ENCODE data around the gene S100Z.
"Not testable (repeated sequence)": the region's sequence is repeated elsewhere in the genome, so short reads cannot be mapped to it uniquely, and the experiment has no call there.

Gene S100Z

DNA sequence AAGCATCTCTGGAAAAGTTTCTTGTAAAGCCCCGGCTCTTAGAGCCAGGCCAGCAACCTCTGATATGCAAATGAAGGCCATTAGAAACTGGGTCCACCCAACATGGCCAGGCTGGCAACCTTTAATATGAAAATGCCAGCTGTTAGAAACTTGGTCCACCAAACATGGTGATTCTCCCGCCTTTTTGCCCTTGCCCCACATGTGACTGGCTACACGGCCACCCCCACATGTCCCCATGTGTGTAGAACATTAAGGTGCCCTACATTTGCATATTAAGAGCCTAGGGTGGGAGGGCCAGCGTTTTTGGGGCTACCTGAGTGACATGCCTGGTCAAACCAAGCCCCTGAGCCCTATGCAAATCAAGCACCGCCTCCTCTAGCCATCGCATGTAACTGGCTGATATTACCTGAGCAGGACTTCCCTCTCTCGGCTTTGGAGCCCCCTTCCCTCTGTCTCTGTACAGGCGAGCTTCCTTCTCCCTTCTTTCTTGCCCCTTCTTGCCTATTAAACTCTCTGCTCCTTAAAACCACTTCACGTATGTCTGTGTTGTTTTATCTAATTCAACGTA lies 39.0 kb downstream of the S100Z start:
- no peak for DNase-seq

DNA sequence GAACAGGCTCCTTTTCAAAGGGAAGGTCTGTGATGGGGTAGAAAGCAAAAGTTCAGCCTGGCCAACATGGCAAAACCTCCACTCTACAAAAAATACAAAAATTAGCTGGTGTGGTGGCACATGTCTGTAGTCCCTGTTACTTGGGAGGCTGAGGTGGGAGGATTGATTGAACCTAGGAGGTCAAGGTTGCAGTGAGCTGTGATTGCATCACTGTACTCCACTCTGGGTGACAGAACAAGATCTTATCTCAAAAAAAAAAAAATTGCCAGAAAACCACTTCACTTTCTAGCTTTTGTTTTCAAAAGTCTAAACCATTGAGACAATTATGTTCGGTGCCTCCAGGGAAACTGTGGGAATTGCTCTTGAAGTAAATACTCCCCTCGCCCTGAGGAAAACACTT lies 43.5 kb downstream of the S100Z start:
- no peak for DNase-seq

DNA sequence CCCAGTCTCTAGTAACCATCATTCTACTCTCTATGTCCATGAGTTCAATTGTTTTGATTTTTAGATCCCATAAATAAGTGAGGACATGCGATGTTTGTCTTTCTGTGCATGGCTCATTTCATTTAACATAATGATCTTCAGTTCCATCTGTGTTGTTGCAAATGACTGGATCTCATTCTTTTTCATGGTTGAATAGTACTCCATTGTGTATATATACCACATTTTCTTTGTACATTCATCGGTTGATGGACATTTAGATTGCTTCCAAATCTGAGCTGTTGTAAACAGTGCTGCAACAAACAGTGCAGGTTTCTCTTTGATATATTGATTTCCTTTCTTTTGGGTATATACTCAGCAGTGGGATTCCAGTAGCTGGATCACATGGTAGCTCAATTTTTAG lies 46.4 kb downstream of the S100Z start:
- DNase-seq: no peak

DNA sequence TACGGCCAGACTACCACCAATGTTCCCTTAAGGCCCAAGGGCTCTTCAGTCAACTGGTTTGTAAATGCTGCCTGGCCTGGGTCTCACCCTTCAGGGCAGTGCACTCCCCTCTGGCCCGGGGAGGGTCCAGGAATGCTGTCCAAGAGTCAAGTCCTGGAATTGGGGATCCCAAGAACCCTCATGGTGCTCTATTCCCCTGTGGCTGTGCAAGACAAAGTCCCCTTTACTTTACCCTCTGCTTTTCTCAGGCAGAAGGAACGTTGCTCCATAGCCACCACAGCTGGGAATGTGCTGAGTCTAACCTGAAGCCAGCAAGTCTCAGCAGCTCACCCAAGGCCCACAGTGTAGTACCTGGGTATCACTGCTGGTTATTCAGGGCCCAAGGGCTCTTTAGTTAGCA lies 51.7 kb downstream of the S100Z start:
- DNase-seq: no peak

DNA sequence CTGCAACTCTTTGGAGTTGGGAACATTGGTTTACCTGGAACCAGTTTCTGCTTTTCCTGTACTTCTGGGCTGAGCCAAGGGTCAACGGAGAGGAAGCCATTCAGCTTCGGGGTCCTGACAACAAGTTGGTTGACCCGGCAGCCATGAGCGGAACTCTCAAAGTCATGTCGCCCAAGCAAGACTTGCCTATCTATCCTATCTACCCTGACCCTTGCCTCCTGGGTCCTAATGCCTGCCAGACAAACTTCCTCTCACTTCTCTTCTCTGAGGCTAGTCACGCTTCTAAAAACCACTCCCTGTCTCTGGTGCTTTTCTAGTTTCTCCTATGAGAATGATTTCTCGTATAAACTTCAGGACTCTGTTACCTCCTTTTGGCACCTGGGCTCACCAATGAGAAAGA lies 58.4 kb downstream of the S100Z start:
- DNase-seq: no peak

DNA sequence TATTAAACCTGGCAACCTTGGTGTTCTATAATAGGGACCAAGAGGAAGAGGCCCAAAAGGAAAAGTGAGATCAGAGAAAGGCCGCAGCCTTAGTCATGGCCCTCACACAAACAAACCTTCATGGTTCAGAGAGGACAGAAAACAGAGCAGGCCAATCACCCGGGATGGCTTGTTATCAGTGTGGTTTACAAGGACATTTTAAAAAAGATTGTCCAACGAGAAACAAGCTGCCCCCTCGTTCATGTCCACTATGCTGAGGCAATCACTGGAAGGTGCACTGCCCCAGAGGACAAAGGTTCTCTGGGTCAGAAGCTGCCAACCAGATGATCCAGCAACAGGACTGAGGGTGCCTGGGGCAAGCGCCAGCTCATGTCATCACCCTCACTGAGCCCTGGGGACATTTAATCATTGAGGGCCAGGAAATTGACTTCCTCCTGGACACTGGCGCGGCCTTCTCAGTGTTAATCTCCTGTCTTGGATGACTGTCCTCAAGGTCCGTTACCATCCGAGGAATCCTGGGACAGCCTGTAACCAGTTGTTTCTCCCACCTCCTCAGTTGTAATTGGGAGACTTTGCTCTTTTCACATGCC lies 60.6 kb downstream of the S100Z start:
- DNase-seq: not testable (repeated sequence)

DNA sequence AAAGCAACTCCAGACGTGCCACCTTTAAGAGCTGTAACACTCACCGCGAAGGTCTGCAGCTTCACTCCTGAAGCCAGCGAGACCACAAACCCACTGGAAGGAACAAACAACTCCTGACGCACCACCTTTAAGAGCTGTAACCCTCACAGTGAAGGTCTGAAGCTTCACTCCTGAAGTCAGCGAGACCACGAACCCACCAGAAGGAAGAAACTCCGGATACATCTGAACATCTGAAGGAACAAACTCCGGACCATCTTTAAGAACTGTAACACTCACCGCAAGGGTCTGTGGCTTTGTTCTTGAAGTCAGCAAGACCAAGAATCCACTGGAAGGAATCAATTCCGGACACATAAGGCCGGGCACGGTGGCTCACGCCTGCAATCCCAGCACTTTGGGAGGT lies 64.9 kb downstream of the S100Z start:
- not testable (repeated sequence) for DNase-seq

DNA sequence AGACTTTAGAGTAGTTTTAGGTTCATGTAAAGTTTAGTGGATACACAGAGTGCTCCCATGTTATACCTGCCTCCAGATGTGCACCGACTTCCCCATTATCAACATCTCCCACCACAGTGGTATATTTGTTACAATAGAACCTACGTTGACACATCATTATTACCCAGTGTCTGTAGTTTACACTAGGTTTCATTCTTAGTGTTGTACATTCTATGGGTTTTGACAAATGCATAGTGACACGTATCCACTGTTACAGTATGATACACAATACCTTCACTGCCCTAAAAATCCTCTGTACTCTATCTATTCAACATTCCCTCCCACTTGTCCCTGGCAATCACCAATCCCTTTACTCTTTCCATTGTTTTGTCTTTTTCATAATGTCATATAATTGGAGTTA lies 68.7 kb downstream of the S100Z start:
- DNase-seq: no peak

DNA sequence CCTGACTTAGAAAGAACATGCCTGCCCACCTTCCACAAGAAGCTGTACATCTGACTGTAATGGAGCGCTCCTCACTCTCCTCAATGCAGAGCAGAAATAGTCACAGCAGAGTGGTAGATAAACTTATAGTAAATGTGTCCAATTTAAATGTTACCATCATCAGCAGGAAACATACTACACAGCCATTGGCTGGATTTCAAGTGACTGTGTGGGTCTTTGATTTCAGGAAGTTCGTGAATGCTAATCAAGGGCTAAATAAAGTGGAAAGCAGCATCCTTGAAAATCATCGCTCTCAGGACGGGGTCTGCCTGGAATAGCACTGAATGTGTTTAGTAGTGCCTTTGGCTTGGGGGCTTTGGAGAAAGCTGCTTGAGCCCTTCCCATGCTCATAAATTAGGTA lies 70.7 kb downstream of the S100Z start:
- DNase-seq: no peak

DNA sequence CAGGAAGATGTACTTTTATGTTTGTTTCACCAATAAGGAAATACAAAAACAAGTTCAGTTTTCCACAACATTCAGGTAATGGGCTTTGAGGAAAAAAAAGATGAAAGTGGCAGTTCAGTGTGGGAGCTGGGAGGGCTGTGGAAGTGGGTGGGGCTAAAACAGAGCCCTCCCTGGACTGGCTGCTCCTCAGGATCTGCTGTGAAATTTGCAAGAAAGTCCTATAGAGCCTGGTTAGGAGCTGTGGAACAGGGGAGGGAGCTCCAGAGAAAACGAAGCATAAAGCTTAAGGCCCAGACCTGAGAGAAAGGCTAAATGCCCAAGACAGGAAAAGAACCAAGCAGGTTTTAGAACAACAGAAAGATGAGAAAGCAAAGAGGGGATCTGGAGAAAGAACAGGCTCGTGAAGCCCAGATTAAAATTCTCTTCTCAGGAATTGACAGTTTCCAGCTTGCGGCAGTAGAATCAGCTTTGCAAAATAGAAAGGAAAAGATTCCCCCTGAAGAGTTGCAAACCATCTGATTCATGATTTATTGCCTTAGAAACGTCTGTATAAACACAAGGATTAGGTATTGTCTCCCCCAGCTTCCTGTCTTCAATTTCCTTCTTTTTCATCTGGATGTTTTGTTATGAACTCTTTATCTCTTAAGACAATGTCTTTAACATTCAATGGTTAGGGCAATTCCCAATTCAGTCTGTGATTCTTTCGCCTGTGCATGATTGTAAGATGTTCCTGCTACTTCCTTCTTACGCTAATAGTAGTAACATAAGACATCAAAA lies 76.7 kb downstream of the S100Z start:
- no peak for DNase-seq

DNA sequence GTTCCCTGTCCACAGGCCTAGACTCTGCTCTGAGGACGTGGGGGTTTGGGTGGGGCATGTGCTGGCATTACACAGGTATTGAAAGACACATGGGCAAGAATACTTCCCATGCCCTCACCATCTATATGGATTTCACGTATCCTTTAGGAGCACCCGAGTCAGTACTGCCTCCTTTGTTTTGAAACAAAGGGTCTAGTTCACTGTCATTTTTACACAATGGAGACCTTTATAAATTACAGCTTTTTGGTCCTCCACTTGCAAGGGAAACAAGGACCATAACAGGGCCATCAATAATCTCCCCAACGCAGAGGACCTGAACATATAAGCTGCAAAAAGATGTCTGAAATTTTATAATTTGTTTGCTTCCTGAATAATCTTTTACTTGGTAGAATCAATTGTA lies 78.1 kb downstream of the S100Z start:
- DNase-seq: no peak

DNA sequence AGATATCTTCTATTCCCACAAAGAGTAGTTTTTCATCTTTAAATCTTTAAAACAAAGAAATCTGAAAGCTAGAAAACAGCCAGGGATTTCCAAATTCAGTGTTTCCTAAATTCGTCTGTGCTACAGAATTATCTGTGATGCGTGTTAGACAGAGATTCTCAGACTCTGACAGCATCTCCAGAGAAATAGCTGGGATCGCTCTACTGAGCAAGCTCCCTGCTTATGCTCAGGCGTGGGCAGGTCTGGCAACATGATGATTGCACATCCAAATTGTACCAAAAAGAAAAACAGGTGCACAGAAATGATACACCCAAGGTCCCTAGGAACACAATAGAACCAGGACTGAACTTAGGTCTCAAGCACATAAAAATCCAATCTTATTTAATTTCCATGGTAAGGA lies 80.3 kb downstream of the S100Z start:
- no peak for DNase-seq

DNA sequence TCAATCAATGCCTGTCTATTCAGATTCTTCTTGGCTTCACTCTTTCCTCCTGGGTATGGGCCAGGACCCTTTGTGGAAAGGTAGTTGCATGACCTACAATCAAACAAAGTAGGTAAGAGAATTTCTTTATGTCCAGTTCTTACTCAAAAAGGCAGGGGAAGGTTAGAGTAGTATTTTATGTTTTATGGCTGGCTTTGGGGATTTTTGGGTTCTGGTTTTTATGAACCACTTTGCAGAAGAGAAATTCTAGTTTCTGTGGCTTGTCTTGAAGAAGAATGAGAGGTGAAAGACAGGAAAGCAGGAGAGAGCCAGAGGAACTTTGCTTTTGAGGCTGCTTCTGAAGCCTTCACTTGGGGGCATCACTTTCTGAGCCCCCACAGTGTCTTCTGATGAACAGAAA lies 88.4 kb downstream of the S100Z start:
- no peak for DNase-seq

DNA sequence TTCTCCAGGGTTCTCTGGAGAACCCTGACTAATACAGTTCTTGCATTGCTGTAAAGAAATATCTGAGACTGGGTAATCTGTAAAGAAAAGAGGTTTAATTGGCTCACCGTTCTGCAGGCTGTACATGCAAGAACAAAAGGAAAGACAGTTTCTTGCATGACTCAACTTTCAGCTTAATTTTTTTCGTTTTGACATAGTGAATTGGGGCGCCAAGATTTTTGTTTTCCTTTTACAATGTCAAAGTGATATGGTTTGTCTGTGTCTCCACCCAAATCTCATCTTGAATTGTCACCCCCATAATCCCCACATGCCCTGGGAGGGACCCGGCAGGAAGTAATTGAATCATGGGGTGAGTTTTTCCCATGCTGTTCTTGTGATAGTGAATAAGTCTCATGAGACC lies 91.2 kb downstream of the S100Z start:
- no peak for DNase-seq

DNA sequence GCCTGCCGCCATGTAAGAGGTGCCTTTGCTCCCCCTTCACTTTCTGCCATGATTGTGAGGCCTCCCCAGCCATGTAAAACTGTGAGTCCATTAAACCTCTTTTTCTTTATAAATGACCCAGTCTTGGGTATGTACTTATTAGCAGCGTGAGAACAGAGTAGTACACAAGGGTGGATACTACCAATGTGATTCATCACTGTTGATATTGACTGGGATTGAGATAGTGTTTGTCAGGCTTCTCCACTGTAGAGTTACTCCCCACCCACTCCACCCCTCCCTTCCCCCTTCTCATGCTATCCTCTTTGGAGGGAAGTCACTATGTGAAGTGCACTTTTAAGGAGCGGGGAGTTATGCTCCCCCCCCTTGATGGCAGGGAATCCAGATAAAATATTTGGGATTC lies 91.6 kb downstream of the S100Z start:
- no peak for DNase-seq

DNA sequence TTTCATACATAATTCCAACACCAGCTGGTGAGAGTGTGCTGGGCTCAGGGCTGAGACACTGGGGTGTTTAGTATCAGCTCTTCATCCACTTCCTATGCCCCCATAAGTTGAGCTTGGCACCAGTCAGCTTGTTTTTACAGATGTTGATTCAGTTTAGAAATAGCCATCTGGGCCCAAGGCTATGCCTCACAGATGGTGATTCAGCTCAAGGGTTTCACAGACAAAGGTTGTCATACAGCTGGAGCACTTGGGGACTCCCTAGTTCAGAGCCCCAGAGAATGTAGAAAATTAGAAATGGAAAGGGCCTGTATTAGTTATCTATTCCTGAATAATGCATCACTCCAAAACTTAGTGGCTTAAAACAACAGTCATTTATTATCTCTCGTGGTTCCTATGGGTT lies 92.8 kb downstream of the S100Z start:
- no peak for DNase-seq

DNA sequence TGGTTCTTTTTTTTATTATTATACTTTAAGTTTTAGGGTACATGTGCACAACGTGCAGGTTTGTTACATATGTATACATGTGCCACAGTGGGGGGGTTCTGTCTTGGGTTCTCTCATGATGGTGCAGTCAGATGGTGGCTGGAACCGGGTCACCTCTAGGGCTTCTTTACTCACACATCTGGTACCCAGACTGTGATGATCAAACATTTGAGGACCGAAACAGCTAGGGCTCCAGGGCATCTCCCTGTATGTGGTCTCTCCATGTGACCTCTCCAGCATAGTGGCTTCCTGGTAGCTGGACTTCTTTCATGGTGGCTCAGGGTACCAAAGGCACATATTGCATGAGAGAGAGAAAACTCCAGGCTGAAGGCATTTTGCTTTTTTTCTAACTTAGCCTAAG lies 93.2 kb downstream of the S100Z start:
- DNase-seq: no peak

DNA sequence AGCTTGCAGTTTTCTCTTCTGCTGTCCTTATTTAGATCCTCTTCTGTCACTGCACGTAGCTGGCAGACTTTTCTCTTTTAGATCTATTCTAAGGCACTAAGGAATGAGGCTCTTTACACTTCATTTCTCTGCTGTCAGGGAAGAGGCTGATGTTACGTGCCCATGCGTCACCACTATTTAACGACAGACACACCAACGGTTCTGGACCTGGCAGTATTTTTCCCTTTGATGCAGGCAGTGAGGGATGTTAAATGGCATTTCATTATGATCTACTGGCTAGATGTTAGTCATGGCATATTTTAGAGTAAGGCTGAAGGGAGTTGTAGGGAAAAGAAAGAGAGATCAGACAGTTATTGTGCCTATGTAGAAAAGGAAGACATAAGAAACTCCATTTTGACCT lies 94.8 kb downstream of the S100Z start:
- DNase-seq: no peak

DNA sequence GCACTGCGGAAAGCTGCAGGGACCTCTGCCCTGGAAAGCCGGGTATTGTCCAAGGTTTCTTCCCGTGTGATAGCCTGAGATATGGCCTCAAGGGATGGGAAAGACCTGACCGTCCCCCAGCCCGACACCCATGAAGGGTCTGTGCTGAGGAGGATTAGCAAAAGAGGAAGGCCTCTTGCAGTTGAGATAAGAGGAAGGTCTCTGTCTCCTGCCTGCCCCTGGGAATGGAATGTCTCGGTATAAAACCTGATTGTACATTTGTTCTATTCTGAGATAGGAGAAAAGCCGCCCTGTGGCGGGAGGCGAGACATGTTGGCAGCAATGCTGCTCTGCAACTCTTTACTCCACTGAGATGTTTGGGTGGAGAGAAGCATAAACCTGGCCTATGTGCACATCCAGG lies 95.4 kb downstream of the S100Z start:
- not testable (repeated sequence) for DNase-seq

DNA sequence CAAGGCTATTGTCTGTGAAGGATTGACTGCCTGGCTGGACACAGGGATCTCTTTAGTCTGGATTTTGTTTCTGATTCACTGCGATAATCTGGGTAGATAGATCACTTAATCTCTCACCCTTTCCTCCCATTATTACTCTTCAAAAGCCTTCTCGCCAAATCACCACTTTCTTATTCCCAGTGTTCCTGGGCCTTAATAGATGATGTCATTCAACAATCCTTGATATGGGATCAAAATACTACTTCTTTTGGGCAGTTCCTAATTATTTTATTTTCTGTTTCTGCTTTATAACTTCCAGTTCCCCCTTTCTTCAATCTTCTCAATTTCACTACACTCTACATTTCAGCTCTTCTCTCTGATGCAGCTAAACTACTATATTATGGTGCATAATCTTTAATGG lies 96.3 kb downstream of the S100Z start:
- DNase-seq: no peak

DNA sequence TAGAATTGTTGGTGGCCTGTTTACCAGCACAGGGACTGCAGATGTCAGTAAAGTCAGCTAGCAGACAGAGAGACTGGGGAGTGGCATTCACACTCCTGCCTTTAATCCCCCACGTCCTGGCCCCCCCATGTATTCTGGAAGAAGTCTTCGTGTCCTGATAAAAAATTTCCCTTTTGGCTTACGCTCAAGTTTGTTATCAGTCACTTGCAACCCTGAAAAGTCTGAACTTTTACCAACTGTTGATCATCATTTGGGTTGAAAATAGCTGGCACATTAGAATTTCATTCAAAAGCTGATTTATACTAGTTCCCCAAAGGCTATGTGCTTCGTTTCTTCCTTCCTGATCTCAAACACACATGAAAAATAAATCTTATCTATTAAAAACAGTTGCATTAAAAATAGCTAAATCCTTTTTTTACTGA lies 97.3 kb downstream of the S100Z start:
- DNase-seq: no peak

DNA sequence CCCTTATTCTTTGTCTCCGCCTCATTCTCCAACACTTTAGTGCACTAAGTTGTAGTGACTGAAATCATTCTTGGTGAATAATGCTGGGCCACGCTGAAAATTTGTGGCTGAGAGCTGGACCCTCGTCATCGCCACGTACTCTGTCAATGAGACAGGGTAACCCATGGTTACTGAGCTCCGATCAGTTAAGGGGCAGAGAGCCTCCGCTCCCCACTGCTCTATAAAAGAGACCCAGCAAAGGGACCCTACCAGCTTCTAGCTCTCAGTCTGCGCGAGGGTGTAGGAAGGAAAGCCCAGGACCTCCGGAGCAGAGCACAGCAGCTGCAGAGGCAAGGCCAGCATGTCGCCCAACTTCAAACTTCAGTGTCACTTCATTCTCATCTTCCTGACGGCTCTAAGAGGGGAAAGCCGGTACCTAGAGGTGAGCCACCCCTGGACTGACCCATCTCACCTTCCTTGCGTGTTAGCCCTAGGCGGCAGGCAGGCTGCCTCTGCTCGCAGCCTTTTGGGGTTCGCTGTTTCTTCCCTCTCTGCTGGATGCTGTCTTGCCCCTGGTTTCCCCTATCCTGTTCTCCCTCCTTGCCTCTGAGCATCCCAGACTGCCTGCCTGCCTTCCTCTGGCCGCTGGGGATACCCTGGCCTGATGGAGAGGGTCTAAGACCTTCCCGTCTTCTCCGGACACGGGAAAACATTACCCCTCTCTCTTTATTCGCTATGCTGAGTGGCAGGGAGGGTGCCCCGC lies 103.2 kb downstream of the S100Z start, which contains the start of gene CRHBP:
TSS of gene CRHBP (plus strand) at position 251 of the 742 bp plus-strand sequence. CDS start at position 341, 90 bp downstream.
- no peak for DNase-seq

DNA sequence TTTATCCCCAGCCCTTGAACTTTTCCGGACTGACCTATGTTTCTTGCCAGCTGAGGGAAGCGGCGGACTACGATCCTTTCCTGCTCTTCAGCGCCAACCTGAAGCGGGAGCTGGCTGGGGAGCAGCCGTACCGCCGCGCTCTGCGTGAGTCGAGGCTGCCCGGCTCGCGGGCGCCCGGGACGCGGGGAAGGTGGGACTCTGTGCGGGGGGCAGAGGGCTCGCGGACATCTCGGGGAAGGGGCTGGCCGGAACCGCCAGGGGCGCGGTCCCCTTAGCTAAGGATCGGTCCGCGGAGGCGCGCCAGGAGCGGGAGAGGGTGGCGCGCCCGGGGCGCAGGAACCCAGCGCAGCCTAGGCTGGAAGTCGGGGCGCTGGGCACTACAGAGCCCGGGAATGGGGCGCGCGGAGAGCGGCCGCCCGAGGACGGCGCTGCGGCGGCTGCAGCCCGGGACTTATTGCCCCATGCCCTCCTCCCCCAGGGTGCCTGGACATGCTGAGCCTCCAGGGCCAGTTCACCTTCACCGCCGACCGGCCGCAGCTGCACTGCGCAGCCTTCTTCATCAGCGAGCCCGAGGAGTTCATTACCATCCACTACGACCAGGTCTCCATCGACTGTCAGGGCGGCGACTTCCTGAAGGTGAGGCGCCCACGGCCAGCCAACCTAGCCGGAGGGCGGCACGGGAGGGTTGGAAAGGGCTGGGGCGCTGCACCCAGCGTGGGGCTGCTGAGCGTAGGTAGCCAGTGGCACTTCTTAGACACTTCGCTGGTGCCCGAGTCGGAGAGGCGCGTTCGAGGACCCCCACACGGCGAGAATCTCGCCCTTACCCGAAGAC lies 104.0 kb downstream of the S100Z start:
- no peak for DNase-seq
